Bladder microvascular endothelial cell (primary cell): Measurements from ENCODE around the gene ABCC3. TPM values are rescaled to one million over a fixed set of nuclear protein-coding genes. Genes with fewer than 3 reads are reported as not detected.

Experiments
- total RNA-seq: library from RNA; depleted of rRNA; stranded (reverse); fragments of >200 nt; gene quantifications from 2 replicates; pipeline ENCODE4 v1.2.3, GENCODE V29; 2014

The ABCC3 gene, protein sequence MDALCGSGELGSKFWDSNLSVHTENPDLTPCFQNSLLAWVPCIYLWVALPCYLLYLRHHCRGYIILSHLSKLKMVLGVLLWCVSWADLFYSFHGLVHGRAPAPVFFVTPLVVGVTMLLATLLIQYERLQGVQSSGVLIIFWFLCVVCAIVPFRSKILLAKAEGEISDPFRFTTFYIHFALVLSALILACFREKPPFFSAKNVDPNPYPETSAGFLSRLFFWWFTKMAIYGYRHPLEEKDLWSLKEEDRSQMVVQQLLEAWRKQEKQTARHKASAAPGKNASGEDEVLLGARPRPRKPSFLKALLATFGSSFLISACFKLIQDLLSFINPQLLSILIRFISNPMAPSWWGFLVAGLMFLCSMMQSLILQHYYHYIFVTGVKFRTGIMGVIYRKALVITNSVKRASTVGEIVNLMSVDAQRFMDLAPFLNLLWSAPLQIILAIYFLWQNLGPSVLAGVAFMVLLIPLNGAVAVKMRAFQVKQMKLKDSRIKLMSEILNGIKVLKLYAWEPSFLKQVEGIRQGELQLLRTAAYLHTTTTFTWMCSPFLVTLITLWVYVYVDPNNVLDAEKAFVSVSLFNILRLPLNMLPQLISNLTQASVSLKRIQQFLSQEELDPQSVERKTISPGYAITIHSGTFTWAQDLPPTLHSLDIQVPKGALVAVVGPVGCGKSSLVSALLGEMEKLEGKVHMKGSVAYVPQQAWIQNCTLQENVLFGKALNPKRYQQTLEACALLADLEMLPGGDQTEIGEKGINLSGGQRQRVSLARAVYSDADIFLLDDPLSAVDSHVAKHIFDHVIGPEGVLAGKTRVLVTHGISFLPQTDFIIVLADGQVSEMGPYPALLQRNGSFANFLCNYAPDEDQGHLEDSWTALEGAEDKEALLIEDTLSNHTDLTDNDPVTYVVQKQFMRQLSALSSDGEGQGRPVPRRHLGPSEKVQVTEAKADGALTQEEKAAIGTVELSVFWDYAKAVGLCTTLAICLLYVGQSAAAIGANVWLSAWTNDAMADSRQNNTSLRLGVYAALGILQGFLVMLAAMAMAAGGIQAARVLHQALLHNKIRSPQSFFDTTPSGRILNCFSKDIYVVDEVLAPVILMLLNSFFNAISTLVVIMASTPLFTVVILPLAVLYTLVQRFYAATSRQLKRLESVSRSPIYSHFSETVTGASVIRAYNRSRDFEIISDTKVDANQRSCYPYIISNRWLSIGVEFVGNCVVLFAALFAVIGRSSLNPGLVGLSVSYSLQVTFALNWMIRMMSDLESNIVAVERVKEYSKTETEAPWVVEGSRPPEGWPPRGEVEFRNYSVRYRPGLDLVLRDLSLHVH (N-terminal part only)
- total RNA-seq: 0.65 and 2.2 TPM in 2 replicates

DNA sequence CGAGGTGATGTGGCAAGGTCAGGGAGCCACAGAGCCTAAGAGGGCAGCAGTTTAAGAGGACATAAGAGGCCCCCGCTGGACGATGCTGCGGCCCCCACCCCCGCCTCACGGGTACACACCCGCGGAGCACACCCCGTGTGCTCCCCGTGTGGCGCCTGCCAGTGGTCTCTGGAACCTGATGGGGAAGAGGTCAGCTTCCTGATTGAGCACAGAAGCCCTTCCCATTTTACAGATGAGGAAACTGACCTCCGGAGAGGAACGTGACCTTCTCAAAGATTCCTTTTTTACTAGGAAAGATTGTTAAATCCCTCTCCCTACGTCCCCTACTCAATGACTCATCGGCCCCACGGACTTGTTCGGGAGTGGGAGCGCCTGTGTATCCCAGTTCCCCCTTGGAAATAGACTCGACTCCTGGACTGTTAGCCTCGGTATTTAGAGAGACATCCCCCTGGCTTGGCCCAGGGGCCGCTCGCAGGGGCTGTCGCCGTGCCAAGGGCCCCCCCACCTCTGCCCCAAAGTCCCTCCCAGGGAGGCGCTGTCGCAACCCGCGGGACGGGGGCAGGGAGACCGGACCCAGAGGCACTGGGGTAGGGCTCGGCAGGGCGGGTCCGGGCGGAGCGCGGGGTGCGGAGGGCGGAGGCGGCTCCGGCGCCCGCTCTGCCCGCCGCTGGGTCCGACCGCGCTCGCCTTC lies at the start of gene ABCC3:
ABCC3 (plus strand) TSS at position 658 of the 691 bp plus-strand sequence. CDS start 56 bp downstream, outside the sequence.

GRCh38 chr17:50707289-50708049 lies 72.8 kb downstream of the ABCC3 start, which contains the start of gene ANKRD40:
ANKRD40 (minus strand) TSS chr17:50707914; CDS start chr17:50707654, 260 bp downstream.

GRCh38 chr17:50719144-50719923 lies 84.7 kb downstream of the ABCC3 start, which contains the start of gene LUC7L3:
LUC7L3 (plus strand) TSS chr17:50719603; CDS start chr17:50719733, 130 bp downstream.

Other genes starting within 250 kb of the ABCC3 start
- gene LRRC59, start 237.4 kb upstream of the ABCC3 start, total RNA-seq: 107 and 162 TPM in 2 replicates
- 11.7 and 15.7 TPM in 2 replicates for gene ACSF2, start 208.7 kb upstream of the ABCC3 start, total RNA-seq
- not detected in 2 replicates for gene CHAD, start 166.0 kb upstream of the ABCC3 start, total RNA-seq
- gene RSAD1, start 156.0 kb upstream of the ABCC3 start, total RNA-seq: 8.9 and 24.0 TPM in 2 replicates
- 0.16 and 0.69 TPM in 2 replicates for gene MYCBPAP, start 126.4 kb upstream of the ABCC3 start, total RNA-seq
- gene EPN3, start 102.1 kb upstream of the ABCC3 start, total RNA-seq: under 0.01 and 0.06 TPM in 2 replicates
- gene SPATA20, start 87.7 kb upstream of the ABCC3 start, total RNA-seq: 36.3 and 40.3 TPM in 2 replicates
- gene CACNA1G, start 74.2 kb upstream of the ABCC3 start, total RNA-seq: not detected in 2 replicates
- 29.0 and 37.4 TPM in 2 replicates for gene ANKRD40, start 73.0 kb downstream of the ABCC3 start, total RNA-seq
- 14.1 and 29.0 TPM in 2 replicates for gene LUC7L3, start 84.7 kb downstream of the ABCC3 start, total RNA-seq
- not detected in 2 replicates for gene ANKRD40CL, start 132.6 kb downstream of the ABCC3 start, total RNA-seq
- not detected in 2 replicates for gene WFIKKN2, start 200.7 kb downstream of the ABCC3 start, total RNA-seq
- gene TOB1, start 231.5 kb downstream of the ABCC3 start, total RNA-seq: 2.9 and 6.4 TPM in 2 replicates